HEK293T (cell line): Measurements from ENCODE around the gene DVL1.

ENCODE experiments used
- FOXK2 ChIP-seq: fragments of 450-650 bp; IDR thresholded peaks from 2 replicates; pipeline ENCODE4 v1.6.1; 2016; ENCODE audit warnings: mild to moderate bottlenecking
- TF ChIP-seq, protein P1 (sequence below): fragments of 450-650 bp; IDR thresholded peaks from 2 replicates; pipeline ENCODE4 v1.6.1; 2016

DNA sequence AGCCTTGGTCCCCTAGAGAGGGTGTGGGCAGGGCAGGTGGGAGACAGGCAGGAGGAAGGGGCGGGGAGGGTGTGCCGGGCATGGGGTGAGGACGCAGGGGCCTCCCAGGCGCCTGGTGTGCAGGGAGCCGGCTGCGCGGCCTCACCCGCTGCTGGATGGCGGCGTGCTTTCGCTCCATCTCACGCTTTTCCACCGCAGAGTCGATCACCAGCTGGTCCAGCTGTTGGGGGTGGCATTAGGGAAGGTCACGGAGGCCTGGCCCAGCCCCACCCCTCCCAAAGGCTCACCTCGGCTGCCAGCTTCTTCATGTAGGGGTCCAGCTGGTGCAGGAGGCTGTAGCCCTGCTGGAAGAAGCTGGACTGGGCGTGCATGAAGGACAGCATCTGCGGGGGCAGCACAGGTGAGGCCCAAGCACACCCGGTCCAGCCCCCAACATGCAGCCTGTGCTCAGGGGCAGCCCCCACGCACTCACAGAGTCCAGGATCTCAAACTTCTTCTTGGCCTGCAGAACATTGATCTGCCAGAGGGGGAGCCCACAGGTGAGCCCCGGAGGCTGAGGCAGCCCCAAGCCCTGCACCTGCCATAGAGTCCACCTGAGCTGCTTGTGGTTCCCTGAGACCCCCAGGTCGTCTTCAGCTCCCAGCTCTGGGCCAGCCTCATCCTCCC, 49.4 kb downstream of the DVL1 start:
- TF ChIP-seq, protein P1, sequence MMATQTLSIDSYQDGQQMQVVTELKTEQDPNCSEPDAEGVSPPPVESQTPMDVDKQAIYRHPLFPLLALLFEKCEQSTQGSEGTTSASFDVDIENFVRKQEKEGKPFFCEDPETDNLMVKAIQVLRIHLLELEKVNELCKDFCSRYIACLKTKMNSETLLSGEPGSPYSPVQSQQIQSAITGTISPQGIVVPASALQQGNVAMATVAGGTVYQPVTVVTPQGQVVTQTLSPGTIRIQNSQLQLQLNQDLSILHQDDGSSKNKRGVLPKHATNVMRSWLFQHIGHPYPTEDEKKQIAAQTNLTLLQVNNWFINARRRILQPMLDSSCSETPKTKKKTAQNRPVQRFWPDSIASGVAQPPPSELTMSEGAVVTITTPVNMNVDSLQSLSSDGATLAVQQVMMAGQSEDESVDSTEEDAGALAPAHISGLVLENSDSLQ, result no peak
- no peak for TF ChIP-seq FOXK2
